Activated T-helper 1 cell treated with anti-CD3 and anti-CD28 coated beads, Interleukin-2, amount 50 U/mL, for 16 hours (primary cell): ENCODE results near the gene CEP70.
"Not testable (repeated sequence)": the region's sequence is repeated elsewhere in the genome, so short reads cannot be mapped to it uniquely, and the experiment has no call there.

Experiments
- DNase-seq, 2 donors: peaks; one replicate each; pipeline ENCODE4 v3.0.0-alpha.2; 2020; ENCODE audit warnings: low read depth in 1 of 2, low spot score in 1 of 2

Gene CEP70

GRCh38 chr3:138513090-138513843 lies 80.8 kb downstream of the CEP70 start:
- DNase-seq: no peak

DNA sequence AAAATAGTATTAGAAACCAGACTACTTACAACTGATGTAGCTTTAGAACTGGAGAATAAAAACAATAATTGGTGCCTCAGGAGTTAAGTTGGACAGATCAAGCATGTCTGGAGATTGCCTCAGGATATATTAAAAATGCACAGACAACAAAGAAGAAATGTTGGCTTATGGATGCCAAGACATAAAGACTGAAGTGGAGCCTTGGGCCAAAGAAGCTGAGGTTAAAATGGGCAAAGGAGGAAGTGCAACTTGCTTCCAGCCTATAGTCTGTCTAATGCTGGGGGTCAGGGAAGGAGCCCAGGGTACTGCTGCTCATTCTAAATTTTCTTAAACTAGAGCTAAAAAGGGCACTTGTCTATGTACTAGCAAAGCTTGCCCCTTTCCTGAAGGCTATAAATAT lies 82.1 kb downstream of the CEP70 start:
- DNase-seq: no peak

DNA sequence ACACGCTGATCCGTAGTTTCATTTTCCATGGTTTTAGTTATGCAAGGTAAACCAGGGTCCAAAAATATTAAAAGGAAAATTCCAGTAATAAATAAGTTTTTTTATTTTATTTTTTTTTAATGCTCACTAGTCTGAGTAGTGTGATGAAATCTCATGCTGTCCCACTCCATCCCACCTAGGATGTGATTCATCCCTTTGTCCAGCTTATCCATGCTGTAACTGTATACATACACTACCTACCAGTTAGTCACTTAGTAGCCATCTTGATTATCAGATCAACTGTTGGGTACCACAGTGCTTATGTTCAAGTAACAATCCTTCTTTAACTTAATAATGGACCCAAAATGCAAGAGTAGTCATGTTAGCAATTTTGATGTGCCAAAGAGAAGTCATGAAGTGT lies 84.5 kb downstream of the CEP70 start:
- DNase-seq: no peak

- no peak for DNase-seq
Measured at GRCh38 chr3:138507524-138507923, 86.5 kb downstream of the CEP70 start.

- no peak for DNase-seq
Measured at GRCh38 chr3:138498991-138499390, 95.1 kb downstream of the CEP70 start.

GRCh38 chr3:138497851-138498250 lies 96.2 kb downstream of the CEP70 start:
- DNase-seq: no peak

GRCh38 chr3:138497021-138497420 lies 97.0 kb downstream of the CEP70 start:
- no peak for DNase-seq

- no peak for DNase-seq
Measured at GRCh38 chr3:138496436-138496835, 97.6 kb downstream of the CEP70 start.

- DNase-seq: not testable (repeated sequence)
Measured at GRCh38 chr3:138495638-138496037, 98.4 kb downstream of the CEP70 start.

GRCh38 chr3:138494607-138494929 lies 99.5 kb downstream of the CEP70 start:
- DNase-seq: no peak

DNA sequence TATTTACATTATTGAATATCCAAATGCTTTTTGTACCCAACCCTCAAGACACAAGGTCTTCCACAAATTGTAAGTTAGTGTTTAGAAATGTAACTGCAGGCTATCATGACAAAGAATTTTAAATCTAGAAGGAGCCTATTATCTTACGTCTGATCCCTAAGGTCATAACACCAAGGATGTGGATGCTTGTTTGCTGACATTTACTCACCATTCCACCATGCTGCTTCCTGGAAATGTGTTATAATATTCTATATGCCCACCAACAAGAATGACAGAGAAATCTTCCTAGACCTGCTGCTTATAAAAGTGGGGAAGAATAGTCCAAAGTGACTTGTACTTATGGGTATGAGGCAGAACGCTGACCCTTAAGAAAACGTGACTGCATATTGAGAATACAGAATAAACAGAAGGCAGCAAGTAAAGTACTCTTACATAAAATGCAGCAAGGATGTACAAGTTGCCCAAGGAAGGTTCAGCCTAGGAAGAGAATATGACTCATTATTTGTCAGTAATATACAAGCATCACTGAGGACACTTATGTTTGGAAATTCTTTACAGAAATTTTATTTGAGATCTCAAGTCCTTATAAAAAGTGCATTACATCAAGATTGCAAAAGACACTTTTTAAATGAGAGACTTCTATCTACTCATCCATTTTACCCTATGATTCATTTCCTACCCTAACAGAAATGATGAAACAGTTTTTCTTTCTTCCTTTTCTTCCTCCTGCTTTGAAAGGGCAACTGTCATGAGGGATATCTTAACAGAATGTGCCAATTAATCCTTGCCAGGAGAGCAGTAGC lies 100.1 kb downstream of the CEP70 start:
- DNase-seq: no peak

DNA sequence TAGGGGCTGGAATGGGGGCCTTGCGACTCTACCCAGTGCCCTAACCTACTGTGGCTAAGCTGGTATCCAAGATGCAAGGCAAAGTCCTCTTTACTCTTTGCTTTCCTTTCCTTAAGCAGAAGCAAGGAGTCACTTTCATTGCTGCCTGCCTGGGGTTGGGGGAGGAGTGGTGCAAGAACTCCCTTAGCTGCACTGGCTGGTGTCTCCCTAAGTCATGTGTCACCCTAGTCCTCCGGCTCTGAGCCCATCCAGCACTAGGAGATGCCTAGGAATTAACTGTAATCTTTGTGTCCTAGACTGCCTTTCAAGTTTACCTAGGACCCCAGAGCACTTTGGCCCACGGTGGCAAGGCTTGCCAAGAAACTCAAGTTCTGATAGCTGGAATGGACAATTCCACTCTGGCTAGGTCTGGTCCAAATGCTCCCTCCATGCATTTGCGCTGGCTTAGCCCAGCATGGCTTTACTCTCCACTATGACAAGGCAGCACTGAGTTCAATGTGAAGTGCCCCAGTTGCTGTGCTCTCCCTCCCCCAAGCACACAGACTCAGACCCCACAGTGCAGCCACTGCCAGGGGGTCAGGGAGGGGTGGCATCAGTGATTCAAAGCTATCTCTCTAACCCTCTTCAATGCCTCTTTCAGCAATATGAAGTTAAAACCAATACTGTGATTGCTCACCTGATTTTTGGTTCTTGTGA lies 100.9 kb downstream of the CEP70 start:
- DNase-seq: no peak

DNA sequence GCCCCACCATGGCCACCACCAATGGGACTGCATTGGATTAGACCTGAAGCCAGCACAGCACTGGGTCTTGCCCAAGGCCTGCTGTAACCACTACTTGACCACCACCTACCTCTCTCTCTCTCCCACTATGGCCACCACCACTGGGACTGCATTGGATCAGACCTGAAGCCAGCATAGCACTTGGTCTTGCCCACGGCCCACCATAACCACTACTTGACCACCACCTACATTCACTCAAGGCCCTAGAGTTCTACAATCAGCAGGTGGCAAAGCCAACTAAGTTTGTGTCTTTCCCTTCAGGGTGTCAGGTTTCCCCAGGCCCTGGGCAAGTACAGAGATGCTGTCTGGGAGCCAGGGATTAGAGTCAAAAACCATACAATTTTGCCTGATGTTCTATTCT lies 102.1 kb downstream of the CEP70 start:
- no peak for DNase-seq

DNA sequence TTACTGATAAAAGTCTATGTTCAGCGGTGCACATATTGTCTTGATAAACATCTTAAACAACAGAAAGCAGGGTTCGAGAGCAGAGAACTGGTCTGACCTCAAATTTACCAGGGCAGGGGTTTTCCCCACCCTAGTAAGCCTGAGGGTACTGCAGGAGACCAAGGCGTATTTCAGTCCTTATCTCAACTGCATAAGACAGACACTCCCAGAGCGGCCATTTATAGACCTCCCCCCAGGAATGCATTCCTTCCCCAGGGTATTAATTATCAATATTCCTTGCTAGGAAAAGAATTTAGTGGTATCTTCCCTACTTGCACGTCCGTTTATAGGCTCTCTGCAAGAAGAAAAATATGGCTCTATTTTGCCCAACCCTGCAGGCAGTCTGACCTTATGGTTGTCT lies 107.5 kb downstream of the CEP70 start:
- not testable (repeated sequence) for DNase-seq

- DNase-seq: not testable (repeated sequence)
Measured at GRCh38 chr3:138484672-138485071, 109.4 kb downstream of the CEP70 start.

- no peak for DNase-seq
Measured at GRCh38 chr3:138479438-138479863, 114.6 kb downstream of the CEP70 start.

DNA sequence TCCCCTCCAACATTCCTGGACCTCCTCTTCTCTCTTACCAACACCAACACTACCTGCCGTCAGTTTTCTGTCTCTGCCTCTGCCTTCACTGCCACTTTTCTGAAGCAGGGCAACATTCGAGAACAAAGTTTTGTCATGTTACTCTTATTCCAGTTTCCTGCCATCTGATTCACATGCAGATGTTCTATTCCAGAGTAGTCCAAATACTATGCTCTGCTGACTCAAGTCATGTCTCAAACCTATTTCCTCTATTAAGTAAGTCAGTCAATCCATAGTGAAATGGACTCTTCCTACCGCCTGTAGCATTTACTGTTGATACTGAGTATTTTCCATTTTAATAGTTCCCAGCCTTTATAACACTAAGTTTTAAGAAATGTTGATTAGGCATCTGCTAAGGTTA lies 116.3 kb downstream of the CEP70 start:
- DNase-seq: no peak

GRCh38 chr3:138477120-138477519 lies 116.9 kb downstream of the CEP70 start:
- DNase-seq: no peak

- no peak for DNase-seq
Measured at GRCh38 chr3:138476526-138476925, 117.5 kb downstream of the CEP70 start.

GRCh38 chr3:138474163-138474562 lies 119.9 kb downstream of the CEP70 start:
- DNase-seq: no peak

- DNase-seq: no peak
Measured at GRCh38 chr3:138473391-138473790, 120.7 kb downstream of the CEP70 start.
